Stomach (tissue), 4 donors: ENCODE measurements around the gene GLT6D1.

Experiments
- CTCF ChIP-seq, 7 experiments: fragments of 450-650 bp in 4 of 7; fragments of 200-600 bp in 3 of 7; sonication (generic) in 3 of 7; IDR thresholded peaks; one replicate each; pipeline ENCODE4 v1.5.1; 2016 to 2019; ENCODE audit warnings: antibody characterized with exemption in 7 of 7, control low read depth in 2 of 7, mild to moderate bottlenecking in 1 of 7
- POLR2AphosphoS5 ChIP-seq, 3 donors: sonication (generic); formaldehyde crosslinking; IDR thresholded peaks; one replicate each; pipeline ENCODE4 v1.6.1; 2016; ENCODE audit warnings: antibody characterized with exemption in 3 of 3

GRCh38 chr9:135619599-135619886 is 19.8 kb downstream of the GLT6D1 start:
- no peak for TF ChIP-seq CTCF (IDR thresholded peaks at IDR 0.05)
- no peak for TF ChIP-seq POLR2AphosphoS5 (IDR thresholded peaks at IDR 0.05)
